Neutrophil (primary cell): ENCODE results near the gene VNN1.

Source experiments
- H3K27ac ChIP-seq: fragments of 200-600 bp; sonication (generic); 2 replicates; pipeline ENCODE4 v1.5.1; 2016; ENCODE audit warnings: mild to moderate bottlenecking, moderate library complexity
- H3K27me3 ChIP-seq: fragments of 200-600 bp; sonication (generic); 2 replicates; pipeline ENCODE4 v1.6.0; 2016; ENCODE audit warnings: mild to moderate bottlenecking
- H3K36me3 ChIP-seq: fragments of 200-600 bp; sonication (generic); 2 replicates; pipeline ENCODE4 v1.5.1; 2017
- H3K4me1 ChIP-seq, 2 experiments: fragments of 200-600 bp in 1 of 2; sonication (generic) in 1 of 2; 1 replicate in 1 of 2; 2 replicates in 1 of 2; pipeline versions ENCODE4 v1.5.1 to v1.6.1; 2013 to 2016; ENCODE audit warnings: low read depth in 1 of 2, low read length in 1 of 2, mild to moderate bottlenecking in 1 of 2, moderate library complexity in 1 of 2; ENCODE audit not compliant: control insufficient read depth in 1 of 2, insufficient read depth in 1 of 2
- H3K4me3 ChIP-seq, 2 experiments: fragments of 200-600 bp in 1 of 2; sonication (generic) in 1 of 2; 1 replicate in 1 of 2; 2 replicates in 1 of 2; pipeline ENCODE4 v1.5.1; 2013 to 2016; ENCODE audit warnings: low read depth in 1 of 2, low read length in 1 of 2, mild to moderate bottlenecking in 1 of 2, moderate library complexity in 1 of 2
- H3K9me3 ChIP-seq: fragments of 200-600 bp; sonication (generic); 2 replicates; pipeline ENCODE4 v1.5.1; 2016
- CTCF ChIP-seq: fragments of 200-600 bp; sonication (generic); IDR thresholded peaks from 2 replicates; pipeline ENCODE4 v1.5.1; 2016; ENCODE audit warnings: antibody characterized with exemption

VNN1 gene

DNA sequence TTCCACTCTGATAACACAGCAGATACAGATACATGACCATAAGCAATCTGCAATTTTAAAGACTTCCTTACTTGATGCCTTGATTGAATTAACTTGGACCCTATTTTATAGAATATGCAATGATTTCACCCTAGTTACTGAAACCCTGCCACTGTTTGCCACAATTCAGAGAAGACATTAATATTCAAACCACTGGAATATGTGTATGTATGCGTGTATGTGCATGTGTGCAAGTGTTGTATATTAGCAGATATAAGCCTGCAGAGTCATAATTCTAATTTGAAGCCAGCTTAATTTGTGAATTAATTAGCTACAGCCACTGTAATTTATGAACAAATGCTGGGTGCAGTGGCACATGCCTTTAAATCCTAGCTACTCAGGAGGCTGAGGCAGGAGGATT lies 34.6 kb upstream of the VNN1 start:
- Histone ChIP-seq H3K27me3 (no peaks in the 10 kb centered on the region), H3K4me3 (peak overlapping the region; percentile 84 to 86), H3K4me1 (peaks cover 98 to 100% of the 10 kb centered on the region in 2 experiments), H3K9me3 (no peaks in the 10 kb centered on the region), H3K27ac (peak overlapping the region; percentile 91), H3K36me3 (peaks cover 98% of the 10 kb centered on the region)
- no peak for TF ChIP-seq CTCF

DNA sequence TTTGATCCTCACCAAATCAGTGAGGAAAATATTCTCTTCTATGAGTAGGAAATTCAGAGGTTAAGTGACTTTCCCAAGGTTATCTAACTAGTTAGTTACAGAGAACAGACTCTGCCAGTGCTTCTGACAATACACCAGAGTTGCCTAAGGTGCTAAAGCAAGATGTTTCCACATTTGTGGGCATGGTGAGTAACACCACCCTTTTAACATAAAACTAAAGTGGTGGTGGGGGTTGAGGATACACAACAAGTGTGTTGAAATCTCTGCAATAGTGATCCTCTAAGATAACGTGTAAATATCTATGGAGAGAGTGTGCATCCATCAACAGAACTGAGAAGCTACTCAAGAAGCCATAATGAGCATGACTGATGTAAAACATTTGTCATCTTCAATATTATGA lies 32.2 kb upstream of the VNN1 start:
- TF ChIP-seq CTCF, result peak; percentile 34
- peaks cover 98 to 100% of the 10 kb centered on the region in 2 experiments for H3K4me1 ChIP-seq
- H3K27ac ChIP-seq, result peak overlapping the region; percentile 91
- H3K27me3 ChIP-seq, result no peaks in the 10 kb centered on the region
- H3K4me3 ChIP-seq, result peak overlapping the region; percentile 28 to 84
- H3K36me3 ChIP-seq, result peaks cover 94% of the 10 kb centered on the region
- H3K9me3 ChIP-seq, result no peaks in the 10 kb centered on the region

DNA sequence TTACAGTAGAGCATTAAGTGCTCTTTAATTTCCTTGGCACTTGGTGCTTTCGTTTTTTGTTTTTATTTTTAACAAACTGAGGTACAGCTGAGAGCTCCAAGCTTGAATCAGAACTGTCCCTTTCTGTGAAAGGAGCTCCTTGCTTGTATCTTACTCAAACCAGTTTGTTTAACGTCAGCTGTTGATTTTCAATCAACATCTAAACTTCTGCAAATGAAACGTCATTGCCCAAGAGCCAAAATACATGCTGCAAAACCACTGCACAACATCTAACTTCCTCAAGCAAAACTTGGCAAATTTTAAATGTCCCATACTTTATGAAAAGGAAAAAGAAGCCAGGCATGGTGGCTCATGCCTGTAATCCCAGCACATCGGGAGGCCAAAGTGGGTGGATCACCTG lies 28.6 kb upstream of the VNN1 start:
- no peak for TF ChIP-seq CTCF
- H3K4me1 ChIP-seq, result peaks cover 98% of the 10 kb centered on the region in 2 experiments
- peaks cover 65% of the 10 kb centered on the region for H3K36me3 ChIP-seq
- H3K27me3 ChIP-seq, result no peaks in the 10 kb centered on the region
- peak overlapping the region; percentile 91 for H3K27ac ChIP-seq
- H3K9me3 ChIP-seq, result no peaks in the 10 kb centered on the region
- H3K4me3 ChIP-seq, result peak overlapping the region; percentile 6 to 84

GRCh38 chr6:132741281-132741680 lies 27.4 kb upstream of the VNN1 start:
- no peak for TF ChIP-seq CTCF
- Histone ChIP-seq H3K9me3 (no peaks in the 10 kb centered on the region), H3K4me3 (peak overlapping the region; percentile 16 to 84), H3K27me3 (no peaks in the 10 kb centered on the region), H3K4me1 (peaks cover 98% of the 10 kb centered on the region in 2 experiments), H3K27ac (peak overlapping the region; percentile 91), H3K36me3 (peaks cover 53% of the 10 kb centered on the region)

DNA sequence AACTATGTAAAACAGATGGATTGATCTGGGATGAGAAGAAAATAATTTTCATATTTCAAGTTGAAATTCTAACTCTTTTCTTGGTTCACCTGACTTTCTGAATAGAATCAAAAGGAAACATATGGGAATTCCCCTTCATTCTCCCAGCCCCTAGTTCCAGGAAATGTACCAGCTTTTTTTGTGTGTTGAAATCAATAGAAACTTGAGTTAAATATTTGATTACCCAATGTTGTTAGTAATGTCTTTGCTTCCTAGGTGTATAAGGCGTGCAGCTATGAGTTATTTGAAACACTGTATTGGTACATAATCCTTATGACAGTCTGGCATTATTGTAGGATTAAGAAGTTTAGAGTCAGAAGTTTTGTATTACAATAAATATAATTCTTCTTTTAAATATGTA lies 22.4 kb upstream of the VNN1 start:
- H3K4me1 ChIP-seq, result peaks cover 76 to 94% of the 10 kb centered on the region in 2 experiments
- no peak for TF ChIP-seq CTCF

More for the DNA sequence above, 22.4 kb upstream of the VNN1 start:
- peaks cover 20% of the 10 kb centered on the region for H3K36me3 ChIP-seq
- H3K27me3 ChIP-seq, result no peaks in the 10 kb centered on the region
- H3K9me3 ChIP-seq, result no peaks in the 10 kb centered on the region
- peak overlapping the region in 1 of 2 experiments; percentile 72 for H3K4me3 ChIP-seq
- H3K27ac ChIP-seq, result peak overlapping the region; percentile 91
